Stimulated activated CD8-positive, alpha-beta memory T cell treated with anti-CD3 and anti-CD28 coated beads, Interleukin-12 subunit alpha, Interleukin-12 subunit beta, amount 100 ng/mL, for 24 hours (primary cell): Measurements from ENCODE around the gene RGS9BP.
"Not testable (repeated sequence)": the region's sequence is repeated elsewhere in the genome, so short reads cannot be mapped to it uniquely, and the experiment has no call there.

Source experiments
- DNase-seq: peaks from one replicate; pipeline ENCODE4 v3.0.0-alpha.2; 2020; ENCODE audit errors: extremely low read depth

Gene RGS9BP, protein sequence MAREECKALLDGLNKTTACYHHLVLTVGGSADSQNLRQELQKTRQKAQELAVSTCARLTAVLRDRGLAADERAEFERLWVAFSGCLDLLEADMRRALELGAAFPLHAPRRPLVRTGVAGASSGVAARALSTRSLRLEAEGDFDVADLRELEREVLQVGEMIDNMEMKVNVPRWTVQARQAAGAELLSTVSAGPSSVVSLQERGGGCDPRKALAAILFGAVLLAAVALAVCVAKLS

DNA sequence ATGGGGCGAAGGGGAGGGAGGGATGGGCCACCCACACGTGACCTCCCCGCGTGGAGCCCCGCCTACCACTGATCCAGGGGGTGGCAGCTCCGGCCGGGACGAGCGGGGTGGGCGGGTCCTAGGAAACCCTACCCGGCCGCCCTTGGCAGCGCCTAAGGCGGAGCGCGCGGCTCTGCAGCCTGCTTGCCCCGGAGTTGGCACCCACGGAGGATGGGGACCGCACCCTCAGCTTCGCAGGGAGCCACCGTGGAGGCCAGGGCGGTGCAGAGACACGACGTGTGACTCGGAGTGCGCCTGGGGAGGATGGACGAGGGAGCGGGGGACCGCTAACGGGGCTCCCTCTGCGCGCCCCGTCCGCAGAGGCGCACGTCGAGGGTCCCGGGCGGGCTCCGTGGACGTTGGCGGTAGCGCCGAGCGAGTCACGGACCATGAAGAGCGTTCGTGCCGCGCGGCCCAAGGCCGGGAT, at the start of gene RGS9BP:
Gene RGS9BP, plus strand, starts transcription at position 129 of the 466 bp plus-strand sequence. CDS start 416 bp downstream, outside the sequence.
- no peak for DNase-seq

DNA sequence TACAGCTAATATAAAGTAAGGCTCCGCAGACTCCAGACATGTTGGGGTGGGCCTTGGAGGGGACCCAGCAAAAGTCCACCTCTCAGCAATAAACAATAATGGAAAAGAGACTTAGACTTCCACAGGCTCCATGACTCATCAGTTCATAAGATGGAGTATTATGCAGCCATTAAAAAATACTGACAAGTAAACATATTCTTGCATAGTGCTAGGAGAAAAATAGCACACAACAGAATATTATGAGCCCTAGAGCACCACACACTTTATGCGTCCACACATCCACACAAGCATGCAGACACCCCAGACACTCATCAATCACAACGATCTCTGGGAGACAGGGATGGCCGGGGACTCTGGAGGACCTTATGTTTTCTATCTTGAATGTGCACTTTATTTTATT, 48.7 kb upstream of the RGS9BP start:
- DNase-seq, result no peak

DNA sequence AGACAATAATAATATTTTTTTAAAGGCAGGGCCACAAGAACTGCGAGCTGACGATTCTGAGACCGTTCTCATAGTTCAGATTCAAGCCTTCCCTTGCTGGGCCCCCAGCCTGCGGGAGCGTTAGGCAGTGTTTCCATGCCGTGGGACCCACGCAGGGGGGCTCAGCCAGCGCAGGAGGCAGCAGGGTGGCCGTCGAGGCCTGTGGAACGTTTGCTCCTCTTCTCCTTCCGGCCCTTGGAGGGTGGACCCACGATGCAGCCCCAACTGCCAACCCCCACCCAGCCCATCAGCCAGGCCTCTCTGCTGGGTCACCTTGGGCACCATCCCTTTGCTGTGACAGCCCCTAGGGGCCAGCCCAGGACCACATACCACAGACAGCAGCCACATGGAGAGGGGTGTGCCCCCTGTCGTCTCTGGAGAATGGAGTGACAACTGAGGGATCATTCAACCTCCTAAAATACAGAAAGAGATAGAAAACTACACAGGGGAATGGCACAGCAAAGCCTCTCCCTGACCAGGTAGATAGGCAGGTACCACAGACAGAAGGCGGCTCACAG, 47.9 kb upstream of the RGS9BP start:
- no peak for DNase-seq

DNA sequence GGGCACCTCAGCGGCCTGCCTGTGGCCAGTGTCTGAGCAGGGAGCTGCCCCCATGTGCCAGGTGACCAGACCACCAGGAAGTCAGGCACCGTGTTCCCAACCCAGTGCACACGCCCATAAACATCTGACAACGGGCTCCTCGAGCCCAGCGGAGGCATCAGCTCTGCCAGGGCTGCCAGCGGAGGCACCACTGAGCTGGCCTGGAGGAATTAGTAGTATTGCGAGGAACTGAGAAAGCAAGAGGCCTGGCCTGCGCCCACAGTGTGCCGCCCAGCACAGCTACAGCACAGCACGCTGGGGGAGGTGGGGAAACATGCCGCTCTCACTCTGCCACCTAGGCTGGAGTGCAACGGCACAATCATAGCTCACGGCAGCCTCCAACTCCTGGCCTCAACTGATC, 45.3 kb upstream of the RGS9BP start:
- DNase-seq, result no peak

DNA sequence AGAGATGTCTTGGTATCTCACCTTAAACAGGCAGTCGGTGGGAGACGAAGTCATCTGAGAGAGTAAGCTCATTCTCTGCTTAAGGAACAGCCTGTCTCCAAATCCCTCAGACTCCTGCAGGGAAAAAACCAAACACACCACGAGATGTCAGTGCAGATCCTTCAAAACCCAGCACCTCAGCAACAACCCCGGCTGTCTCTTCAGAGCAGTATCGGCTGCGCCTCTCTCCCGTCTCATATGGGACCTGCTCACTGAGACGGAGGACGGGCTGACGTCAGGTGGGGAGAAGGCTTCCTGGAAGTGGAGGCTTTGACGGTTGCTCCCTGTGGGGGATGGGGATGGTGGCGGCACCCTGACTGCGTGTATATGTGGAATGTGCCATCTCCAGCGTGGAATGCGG, 44.3 kb upstream of the RGS9BP start:
- DNase-seq, result no peak

DNA sequence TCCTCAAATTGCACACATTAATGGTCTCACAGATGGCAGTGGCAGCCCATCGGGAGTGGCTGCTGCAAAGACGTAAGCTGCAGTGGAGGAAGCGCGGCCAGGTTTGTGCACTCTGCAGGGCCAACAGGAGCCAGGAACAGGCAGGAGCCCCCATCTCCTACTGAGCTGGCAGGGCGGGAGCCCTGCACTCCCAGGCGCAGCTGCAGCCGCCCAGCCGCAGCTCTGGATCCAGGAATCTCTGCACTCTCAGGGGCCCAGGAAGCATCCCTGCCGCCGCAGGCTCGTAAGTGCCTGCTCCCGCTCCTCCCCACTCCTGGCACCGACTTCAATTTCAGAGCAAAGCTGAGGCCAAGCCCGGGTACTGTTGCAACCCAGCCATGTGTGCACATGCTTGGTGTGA, 38.2 kb upstream of the RGS9BP start:
- no peak for DNase-seq

DNA sequence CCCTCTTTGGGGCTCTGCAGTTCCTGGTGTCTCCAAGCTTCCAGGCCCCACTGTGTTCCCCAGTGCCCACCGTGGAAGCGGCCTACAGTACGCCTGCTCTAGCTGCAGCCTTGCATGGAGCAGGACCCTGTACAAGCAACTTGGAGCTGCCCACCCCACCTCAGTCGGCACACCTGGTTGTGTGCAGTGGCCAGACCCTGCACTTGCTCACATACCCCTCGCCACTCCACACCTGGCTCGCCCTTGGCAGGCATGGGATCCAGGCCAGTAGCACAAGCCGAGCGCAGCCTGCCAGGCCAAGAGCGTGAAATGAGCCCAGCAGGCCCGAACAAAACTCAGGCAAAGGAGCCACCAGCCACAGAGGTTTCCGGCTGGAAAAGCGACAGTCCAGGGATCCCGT, 37.0 kb upstream of the RGS9BP start:
- DNase-seq, result no peak

DNA sequence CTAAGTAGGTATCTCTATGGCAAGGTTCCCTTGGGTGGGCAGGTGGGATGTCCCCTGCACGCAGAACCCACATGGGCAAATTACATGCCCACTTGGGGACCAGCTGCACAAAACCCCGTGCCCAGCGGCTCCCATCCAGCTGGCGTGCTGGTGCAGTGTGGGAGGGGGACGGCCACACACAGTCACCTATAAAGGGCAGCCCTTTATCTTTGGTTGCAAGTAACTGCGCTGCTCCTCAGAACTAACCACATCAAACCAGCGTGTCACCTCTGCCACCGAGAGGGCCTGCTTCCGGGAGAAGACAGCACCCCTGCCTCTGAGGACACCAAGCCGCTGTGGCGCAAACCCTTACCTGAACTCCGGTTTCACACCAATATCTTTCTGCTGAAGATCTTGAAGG, 32.9 kb upstream of the RGS9BP start:
- DNase-seq, result peak; percentile 23

DNA sequence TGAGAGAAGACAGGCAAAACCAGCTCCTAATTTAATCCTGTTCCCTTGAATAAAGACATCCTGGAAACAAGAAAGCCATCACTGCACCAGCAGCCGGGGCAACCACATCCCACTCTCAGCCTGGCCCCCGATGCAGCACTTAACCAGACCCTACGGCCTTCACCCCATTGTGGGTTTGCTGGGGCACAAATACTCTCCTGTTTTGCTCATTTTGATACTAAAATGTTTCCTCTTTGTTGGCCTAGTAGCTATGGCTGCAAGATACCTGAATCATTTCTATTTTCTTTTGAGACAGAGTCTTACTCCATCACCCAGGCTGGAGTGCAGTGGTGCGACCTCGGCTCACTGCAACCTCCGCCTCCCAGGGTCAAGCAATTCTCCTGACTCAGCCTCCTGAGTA, 29.1 kb upstream of the RGS9BP start:
- no peak for DNase-seq

DNA sequence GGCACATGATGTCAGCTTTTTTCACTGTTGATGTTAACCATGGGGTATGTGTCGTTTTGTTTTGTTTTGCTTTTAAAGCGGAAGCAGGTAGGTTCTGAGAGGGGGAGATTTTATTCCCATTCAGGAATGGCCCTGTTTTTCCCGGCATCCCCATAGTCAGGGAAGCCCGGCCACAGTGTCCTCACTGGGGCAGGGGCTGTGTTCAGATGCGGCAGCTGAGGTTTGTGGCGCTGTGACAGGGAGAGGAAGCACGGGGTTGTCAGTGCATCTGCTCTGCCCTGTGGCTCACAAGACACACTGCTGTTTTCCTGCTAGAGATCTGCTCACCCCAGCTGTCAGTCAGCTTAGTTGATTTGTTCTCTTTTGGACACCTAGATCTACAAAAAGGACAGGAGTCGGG, 28.3 kb upstream of the RGS9BP start:
- no peak for DNase-seq

DNA sequence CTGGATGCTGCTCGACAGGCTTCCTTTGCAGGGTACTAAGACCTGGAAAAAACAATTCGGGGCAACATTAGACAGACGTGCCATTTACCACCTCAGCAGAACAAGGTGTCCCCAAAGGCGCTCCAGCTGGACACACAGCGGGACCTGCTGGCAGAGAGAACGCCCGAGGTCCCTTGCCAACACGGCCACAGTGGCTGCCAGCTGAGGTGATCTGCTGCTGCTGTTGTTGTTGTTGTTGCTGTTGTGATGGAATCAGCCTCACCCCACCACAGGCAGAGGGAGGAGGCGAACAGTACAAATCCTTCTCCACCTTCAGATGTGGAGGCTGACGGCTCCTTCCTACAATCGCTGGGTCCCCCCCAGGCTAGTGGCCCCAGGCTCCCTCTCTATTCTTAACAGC, 25.9 kb upstream of the RGS9BP start:
- DNase-seq, result no peak

DNA sequence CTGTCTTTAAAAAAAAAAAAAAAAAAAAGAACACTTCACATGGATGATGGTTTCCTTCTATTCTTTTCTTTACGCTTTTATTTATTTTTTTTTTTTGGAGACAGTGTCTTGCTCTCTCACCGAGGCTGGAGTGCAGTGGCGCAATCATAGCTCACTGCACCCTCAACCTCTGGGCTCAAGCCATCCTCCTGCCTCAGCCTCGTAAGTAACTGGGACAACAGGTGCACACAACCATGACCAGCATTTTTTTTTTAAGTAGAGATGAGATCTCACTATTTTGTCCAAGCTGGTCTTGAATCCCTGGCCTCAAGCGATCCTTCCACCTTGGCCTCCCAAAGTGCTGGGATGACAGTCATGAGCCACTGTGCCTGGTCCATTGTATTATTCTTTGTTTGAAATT, 25.0 kb upstream of the RGS9BP start:
- no peak for DNase-seq

DNA sequence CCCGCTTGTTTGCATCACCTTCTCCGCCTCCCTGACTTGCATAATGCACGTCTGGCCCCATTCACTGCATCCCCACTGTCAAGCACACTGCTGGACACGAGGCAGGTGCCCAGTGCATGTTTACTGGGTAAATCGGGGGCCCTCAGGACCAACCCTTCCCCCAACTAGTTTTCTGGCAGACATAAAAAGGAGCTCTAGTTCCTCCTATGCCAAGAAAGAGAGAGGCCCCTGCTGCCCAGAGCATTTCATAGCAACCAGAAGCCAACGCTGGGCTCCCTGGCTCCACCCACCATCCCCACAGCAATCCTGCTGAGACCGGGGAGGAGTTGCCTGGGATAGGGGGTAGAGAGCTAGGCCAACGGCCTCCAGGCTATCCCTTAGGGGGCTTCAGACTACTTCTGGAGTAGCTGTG, 23.9 kb upstream of the RGS9BP start:
- DNase-seq, result no peak

DNA sequence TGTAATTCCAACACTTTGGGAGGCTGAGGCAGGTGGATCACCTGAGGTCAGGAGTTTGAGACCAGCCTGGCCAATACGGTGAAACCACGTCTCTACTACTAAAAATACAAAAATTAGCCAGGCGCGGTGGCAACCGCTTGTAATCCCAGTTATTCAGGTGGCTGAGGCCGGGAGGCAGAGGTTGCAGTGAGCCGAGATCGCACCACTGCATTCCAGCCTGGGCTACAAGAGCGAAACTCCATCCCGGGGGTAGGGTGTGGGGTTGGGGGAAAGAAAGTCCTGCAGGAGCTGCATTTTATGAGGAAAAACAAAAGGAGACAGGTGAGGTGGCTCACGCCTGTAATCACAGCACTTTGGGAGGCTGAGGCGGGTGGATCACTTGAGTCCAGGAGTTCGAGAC, 23.3 kb upstream of the RGS9BP start:
- not testable (repeated sequence) for DNase-seq

DNA sequence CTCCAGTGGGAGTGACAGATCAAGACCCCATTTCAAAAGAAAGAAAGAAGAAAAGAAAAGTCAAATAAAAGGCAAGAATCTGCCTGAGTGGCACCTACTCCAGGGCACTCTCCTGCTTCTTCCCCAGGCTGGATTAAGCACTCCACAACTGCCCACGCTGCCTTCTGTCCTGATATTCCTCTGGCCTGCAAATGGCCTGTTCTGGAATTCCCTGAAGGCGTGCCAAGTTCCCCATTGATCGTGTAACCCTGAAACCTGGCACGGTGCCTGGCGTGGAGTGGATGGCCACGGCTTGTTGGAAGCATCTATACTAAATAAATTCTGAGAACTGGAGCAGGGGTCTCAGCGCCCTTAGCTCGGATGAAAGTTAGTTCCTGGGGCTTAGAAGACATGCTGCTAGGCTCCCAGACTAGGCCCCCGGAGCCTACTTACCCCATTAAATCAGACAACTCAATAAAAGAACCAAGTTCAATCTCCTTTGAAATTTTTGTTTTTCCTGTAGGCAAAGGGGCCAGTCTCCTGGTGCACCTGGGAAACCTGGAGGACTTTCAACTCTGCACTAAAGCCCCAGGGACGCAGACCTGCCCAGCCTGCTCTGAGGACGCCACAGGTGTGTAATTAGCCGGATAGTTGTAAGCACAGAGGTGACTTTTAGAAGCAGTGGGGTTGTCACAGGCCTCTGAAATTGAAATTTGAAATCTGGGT, 22.6 kb upstream of the RGS9BP start:
- DNase-seq, result no peak

DNA sequence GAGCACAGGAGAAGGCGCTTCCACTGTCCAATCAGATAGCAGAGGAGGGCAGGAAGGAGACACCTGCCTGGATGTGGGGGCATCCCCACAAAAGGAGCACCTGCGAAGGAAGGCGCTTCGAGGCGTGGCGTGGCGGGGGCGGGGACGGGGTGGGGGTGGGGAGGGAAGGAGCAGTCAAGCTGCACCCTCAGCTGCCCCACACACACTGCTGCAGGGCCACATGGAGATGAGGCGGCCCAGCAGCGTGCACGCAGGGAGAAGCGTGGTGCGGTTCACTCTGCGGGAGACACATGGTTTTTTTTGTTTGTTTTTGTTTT, 22.1 kb upstream of the RGS9BP start:
- DNase-seq, result no peak

DNA sequence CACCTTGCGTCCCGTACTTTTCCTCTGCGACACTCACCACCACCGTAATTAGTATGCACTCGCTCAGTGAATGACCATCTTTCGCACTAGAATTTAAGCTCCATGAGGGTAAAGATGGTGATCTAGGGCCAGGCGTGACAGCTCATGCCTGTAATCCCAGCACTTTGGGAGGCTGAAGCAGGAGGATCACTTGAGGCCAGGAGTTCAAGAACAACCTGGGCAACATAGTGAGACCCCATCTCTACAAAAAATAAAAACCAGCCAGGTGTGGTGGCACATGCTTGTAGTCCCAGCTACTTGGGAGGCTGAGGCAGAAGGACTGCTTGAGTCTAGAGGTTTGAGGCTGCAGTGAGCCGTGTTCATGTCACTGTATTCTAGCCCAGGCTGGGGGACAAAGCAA, 19.3 kb upstream of the RGS9BP start:
- not testable (repeated sequence) for DNase-seq

DNA sequence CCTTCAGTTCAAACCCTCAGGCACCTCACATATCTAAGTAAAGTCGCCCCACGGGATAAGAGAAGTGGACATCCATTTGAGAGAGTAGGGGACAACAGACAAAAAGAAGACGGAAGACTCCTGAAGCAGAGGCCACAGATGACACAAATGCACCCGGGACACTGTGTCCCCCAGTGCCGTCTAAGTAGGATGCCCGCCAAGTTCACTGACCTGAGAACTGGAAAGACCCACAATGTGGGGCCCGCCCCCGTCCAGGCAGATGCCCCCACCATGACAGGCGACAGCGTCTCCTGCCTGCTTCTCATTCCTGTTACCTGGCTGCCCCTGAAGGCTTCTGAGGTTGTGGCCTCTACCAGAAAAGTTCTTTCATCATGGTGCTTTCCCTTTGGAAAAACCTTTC, 17.6 kb upstream of the RGS9BP start:
- DNase-seq, result no peak

DNA sequence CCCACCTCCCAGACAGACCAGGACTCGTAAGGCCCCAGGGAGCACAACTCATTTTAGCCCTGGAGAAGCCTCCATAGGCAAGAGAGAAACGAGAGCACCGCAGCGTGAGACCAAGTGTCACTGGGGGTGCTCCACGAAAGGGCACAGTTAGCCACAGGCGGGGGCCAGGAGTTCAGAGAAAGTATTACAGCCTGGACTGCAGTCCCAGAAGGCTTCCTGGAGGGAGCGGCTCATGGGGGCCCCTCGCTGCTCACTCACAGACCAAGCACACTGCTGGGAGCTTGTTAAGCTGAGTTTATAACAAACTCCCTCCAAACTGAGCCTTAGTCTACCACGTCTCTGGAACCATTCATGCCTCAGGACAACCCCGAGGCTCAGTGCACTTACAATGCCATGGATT, 17.1 kb upstream of the RGS9BP start:
- no peak for DNase-seq

DNA sequence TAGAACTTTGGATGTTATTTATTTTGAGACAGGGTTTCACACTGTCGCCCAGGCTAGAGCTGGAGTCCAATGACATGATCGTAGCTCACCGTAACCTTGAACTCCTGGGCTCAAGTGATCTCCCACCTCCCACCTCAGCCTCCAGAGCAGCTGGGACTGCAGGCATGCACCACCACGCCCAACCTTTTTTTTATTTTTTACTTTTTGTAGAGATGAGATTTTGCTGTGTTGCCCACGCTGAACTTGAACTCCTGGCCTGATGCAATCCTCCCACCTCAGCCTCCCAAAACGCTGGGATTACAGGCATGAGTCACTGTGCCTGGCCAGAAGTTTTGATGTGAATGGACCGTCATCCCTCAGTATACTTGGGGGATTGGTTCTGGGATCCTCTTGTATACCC, 14.3 kb upstream of the RGS9BP start:
- no peak for DNase-seq

DNA sequence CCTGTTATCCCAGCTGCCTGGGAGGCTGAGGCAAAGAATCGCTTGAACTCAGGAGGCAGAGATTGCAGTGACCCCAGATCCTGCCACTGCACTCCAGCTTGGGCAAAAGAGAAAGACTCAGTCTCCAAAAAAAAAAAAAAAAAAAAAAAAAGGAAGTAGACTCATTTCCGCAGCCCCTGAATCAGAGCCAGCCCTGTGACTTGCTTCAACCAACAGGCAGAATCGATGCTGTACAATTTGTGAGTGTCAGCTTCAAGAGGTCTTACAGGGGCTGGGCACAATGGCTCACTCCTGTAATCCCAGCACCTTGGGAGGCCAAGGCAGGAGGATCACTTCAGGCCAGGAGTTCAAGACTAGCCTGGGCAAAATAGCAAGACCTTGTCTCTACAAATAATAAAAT, 13.5 kb upstream of the RGS9BP start:
- DNase-seq, result no peak

DNA sequence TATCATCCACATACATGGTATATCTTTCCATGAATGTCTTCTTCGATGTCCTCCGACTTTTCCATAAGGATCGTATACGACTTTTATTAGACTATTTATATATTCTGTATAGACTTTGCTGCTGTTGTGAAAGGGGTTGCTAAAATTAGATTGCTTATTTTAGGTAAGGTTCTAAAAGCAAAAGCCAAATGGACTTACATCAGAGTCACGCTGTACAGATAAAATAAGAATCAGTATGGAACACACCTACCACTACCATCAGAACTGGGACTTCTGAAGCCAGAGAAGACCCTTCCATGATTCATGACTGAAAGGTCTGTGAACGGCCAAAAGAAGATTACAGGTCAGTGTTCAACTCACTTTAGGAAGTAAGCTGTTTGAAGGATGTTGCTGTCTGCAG, 9.6 kb upstream of the RGS9BP start:
- no peak for DNase-seq

DNA sequence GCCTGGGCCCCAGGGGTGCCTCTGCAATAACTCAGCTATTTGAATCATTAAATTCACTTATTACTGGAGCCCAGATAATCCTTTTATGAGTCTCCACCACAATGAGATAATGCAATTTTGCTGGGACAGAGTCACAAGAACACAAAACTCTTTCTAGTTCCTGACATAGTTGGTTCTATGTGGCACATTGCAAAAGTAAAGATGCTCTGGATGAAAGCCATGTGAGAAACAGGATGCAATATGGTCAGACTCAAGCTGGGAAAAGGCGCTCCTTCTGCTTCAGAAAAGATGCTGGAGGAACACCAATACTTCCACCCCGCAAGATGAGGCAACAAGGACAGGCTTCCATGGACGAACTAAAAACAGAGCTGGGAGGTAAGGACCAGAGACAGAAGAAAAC, 6.3 kb upstream of the RGS9BP start:
- DNase-seq, result no peak
